Measurements from ENCODE around the gene DALRD3.

DALRD3 gene

GRCh38 chr3:49021213-49021812, 2.9 kb upstream of the DALRD3 start:
- H3K9me3 Mint-ChIP-seq, result no peaks in the 10 kb centered on the region
- no peak for TF ChIP-seq CTCF (IDR thresholded peaks at IDR 0.05)
- H3K4me3 Mint-ChIP-seq, result peak overlapping the region; percentile 96
- H3K36me3 Mint-ChIP-seq (ENCODE audit: low read depth), result peaks cover 22% of the 10 kb centered on the region
- no peaks in the 10 kb centered on the region for H3K27me3 Mint-ChIP-seq (ENCODE audit: low read depth, poor library complexity)
- peak; percentile 99 for DNase-seq
- peak overlapping the region; percentile 98 for H3K27ac Mint-ChIP-seq
- H3K4me1 Mint-ChIP-seq, result peaks cover 42% of the 10 kb centered on the region

GRCh38 chr3:49020330-49021212, 2.2 kb upstream of the DALRD3 start:
- H3K36me3 Mint-ChIP-seq (ENCODE audit: low read depth), result peaks cover 24% of the 10 kb centered on the region
- DNase-seq, result peak; percentile 47
- H3K9me3 Mint-ChIP-seq, result no peaks in the 10 kb centered on the region
- peak overlapping the region; percentile 96 for H3K4me3 Mint-ChIP-seq
- no peaks in the 10 kb centered on the region for H3K27me3 Mint-ChIP-seq (ENCODE audit: low read depth, poor library complexity)
- peaks cover 42% of the 10 kb centered on the region for H3K4me1 Mint-ChIP-seq
- H3K27ac Mint-ChIP-seq, result peak overlapping the region; percentile 42
- no peak for TF ChIP-seq CTCF (IDR thresholded peaks at IDR 0.05)

- Mint-ChIP-seq H3K4me3 (peak overlapping the region; percentile 96), H3K36me3 (ENCODE audit: low read depth) (peaks cover 24% of the 10 kb centered on the region), H3K27ac (peak overlapping the region; percentile 42), H3K27me3 (ENCODE audit: low read depth, poor library complexity) (no peaks in the 10 kb centered on the region), H3K4me1 (peaks cover 42% of the 10 kb centered on the region), H3K9me3 (no peaks in the 10 kb centered on the region)
- TF ChIP-seq CTCF (IDR thresholded peaks at IDR 0.05), result no peak
- DNase-seq, result no peak
Observed at GRCh38 chr3:49019941-49020329, 1.6 kb upstream of the DALRD3 start.

GRCh38 chr3:49018707-49019006, 277 bp upstream of the DALRD3 start:
- DNase-seq, result no peak
- no peak for TF ChIP-seq CTCF (IDR thresholded peaks at IDR 0.05)
- Mint-ChIP-seq H3K27me3 (ENCODE audit: low read depth, poor library complexity) (no peaks in the 10 kb centered on the region), H3K4me3 (peak overlapping the region; percentile 96), H3K27ac (peak overlapping the region; percentile 90), H3K9me3 (no peaks in the 10 kb centered on the region), H3K36me3 (ENCODE audit: low read depth) (peaks cover 26% of the 10 kb centered on the region), H3K4me1 (peaks cover 37% of the 10 kb centered on the region)

- TF ChIP-seq CTCF (IDR thresholded peaks at IDR 0.05), result no peak
- Mint-ChIP-seq H3K9me3 (no peaks in the 10 kb centered on the region), H3K4me1 (peaks cover 24% of the 10 kb centered on the region), H3K27ac (no peak overlapping the region), H3K4me3 (peak overlapping the region; percentile 96), H3K27me3 (ENCODE audit: low read depth, poor library complexity) (no peaks in the 10 kb centered on the region), H3K36me3 (ENCODE audit: low read depth) (peaks cover 21% of the 10 kb centered on the region)
- no peak for DNase-seq
Observed at GRCh38 chr3:49017229-49017970, 980 bp downstream of the DALRD3 start.
